ENCODE measurements around the gene EVI5.

DNA sequence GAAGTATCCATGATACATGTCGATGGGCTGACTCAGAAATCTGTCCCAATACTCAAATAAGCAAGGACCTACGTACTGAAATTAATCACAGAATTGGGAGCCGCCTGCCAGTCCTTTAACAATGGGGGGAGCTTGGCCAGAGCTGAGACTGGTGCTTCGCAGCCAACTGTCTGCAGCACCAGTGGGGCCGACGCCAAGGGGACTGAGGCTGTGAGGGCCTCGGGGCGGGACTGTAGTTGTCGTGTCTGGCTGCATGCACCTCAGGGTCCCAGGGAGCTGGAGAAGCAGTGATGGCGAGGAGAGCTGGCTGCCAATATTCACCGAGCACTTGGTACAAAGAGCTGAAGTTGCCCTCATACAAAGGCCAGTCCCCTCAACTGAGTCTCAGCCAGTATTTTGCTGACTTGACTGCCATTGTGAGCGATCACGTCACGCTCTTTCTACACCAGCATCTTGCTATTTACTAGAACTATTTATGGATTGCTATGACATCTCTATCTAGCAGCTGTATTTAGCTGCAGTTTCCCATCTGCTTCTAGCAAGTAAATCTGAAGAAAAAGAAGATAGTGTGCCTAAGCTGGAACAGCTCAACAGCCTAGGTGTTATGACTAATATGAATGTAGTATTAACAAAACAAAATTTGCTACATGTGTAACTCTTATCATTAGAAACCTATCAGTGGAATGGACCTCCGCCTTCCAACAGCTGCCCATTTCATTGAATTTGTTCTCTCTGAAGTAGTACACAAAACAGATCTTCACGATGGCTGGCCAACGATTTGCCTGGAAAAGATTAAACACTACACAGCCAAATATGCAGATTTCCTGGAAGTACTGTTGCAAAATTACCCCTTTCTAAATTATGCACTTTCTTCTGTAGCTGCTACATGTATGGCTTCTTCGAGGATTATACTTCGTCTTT, 29.1 kb downstream of the EVI5 start:
- TF ChIP-seq, protein P1, sequence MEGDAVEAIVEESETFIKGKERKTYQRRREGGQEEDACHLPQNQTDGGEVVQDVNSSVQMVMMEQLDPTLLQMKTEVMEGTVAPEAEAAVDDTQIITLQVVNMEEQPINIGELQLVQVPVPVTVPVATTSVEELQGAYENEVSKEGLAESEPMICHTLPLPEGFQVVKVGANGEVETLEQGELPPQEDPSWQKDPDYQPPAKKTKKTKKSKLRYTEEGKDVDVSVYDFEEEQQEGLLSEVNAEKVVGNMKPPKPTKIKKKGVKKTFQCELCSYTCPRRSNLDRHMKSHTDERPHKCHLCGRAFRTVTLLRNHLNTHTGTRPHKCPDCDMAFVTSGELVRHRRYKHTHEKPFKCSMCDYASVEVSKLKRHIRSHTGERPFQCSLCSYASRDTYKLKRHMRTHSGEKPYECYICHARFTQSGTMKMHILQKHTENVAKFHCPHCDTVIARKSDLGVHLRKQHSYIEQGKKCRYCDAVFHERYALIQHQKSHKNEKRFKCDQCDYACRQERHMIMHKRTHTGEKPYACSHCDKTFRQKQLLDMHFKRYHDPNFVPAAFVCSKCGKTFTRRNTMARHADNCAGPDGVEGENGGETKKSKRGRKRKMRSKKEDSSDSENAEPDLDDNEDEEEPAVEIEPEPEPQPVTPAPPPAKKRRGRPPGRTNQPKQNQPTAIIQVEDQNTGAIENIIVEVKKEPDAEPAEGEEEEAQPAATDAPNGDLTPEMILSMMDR (IDR thresholded peaks at IDR 0.05; ENCODE audit: low read length) = no peak
- no peak for TF ChIP-seq EZH2 (IDR thresholded peaks at IDR 0.05; ENCODE audit: borderline replicate concordance, low read length)

All from OCI-LY1 (cell line).